ENCODE results near the gene APP.

DNA sequence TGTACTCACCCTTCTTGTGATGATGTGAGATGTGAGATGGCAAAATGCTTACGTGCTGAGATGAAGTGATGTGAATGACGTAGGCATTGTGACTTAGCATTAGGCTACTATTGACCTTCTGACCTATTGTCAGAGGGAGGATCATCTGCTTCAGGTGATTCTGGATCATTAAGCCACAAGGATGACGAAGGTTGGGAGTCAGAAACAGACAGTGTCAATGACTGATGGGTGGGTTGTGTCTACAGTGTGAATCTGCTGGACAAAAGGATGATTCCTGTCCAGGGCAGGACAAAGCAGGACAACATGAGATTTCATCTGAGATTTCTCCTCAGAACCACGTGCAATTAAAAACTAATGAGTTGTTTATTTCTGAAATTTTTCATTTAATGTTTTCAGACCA, 306.8 kb downstream of the APP start:
- TF ChIP-seq CTCF (IDR thresholded peaks at IDR 0.05; ENCODE audit: insufficient read depth, low read length), result no peak
- TF ChIP-seq POLR2AphosphoS5 (IDR thresholded peaks at IDR 0.05; ENCODE audit: low read depth), result no peak
- TF ChIP-seq, protein P1, sequence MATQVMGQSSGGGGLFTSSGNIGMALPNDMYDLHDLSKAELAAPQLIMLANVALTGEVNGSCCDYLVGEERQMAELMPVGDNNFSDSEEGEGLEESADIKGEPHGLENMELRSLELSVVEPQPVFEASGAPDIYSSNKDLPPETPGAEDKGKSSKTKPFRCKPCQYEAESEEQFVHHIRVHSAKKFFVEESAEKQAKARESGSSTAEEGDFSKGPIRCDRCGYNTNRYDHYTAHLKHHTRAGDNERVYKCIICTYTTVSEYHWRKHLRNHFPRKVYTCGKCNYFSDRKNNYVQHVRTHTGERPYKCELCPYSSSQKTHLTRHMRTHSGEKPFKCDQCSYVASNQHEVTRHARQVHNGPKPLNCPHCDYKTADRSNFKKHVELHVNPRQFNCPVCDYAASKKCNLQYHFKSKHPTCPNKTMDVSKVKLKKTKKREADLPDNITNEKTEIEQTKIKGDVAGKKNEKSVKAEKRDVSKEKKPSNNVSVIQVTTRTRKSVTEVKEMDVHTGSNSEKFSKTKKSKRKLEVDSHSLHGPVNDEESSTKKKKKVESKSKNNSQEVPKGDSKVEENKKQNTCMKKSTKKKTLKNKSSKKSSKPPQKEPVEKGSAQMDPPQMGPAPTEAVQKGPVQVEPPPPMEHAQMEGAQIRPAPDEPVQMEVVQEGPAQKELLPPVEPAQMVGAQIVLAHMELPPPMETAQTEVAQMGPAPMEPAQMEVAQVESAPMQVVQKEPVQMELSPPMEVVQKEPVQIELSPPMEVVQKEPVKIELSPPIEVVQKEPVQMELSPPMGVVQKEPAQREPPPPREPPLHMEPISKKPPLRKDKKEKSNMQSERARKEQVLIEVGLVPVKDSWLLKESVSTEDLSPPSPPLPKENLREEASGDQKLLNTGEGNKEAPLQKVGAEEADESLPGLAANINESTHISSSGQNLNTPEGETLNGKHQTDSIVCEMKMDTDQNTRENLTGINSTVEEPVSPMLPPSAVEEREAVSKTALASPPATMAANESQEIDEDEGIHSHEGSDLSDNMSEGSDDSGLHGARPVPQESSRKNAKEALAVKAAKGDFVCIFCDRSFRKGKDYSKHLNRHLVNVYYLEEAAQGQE (IDR thresholded peaks at IDR 0.05; ENCODE audit: insufficient replicate concordance, low read depth), result no peak
- no peak for TF ChIP-seq SPI1 (IDR thresholded peaks at IDR 0.05; ENCODE audit: borderline replicate concordance, low read depth)
- no peak for TF ChIP-seq GABPA (IDR thresholded peaks at IDR 0.05; ENCODE audit: low read depth)
